SK-N-SH (cell line): ENCODE data around the gene MPC1. TPM values are rescaled to one million over a fixed set of nuclear protein-coding genes. Genes with fewer than 3 reads are reported as not detected.

Experiments
- CTCF ChIA-PET: fragments of 300-600, 350-600 bp; formaldehyde crosslinking; extraction: SDS; loops from one replicate; lab custom pipeline; 2021; lab: Yijun Ruan, JAX
- POLR2A ChIA-PET: fragments of 350-600 bp; sonication (Branson Sonifier 250); formaldehyde crosslinking; extraction: SDS; loops from one replicate; lab custom pipeline; 2020; ENCODE audit warnings: antibody characterized with exemption, inconsistent platforms; lab: Yijun Ruan, JAX
- DNase-seq: peaks from one replicate; pipeline ENCODE4 v3.0.0; 2012
- H2AFZ ChIP-seq: fragments of 200-600 bp; sonication (generic); 2 replicates; pipeline ENCODE4 v1.8.1; 2016; ENCODE audit warnings: antibody characterized with exemption, mild to moderate bottlenecking, low read depth
- H3F3A ChIP-seq: fragments of 200-600 bp; sonication (generic); replicated peaks from 2 replicates; pipeline ENCODE3; 2016; ENCODE audit warnings: antibody characterized with exemption, mild to moderate bottlenecking; ENCODE audit not compliant: insufficient read depth
- H3K27ac ChIP-seq, 2 experiments: fragments of 200-500 bp in 1 of 2; fragments of 200-600 bp in 1 of 2; sonication (Bioruptor generic) in 1 of 2; sonication (generic), shearing (Covaris generic) in 1 of 2; 2 replicates each; pipeline versions ENCODE4 v1.5.1 to v1.6.1; 2014 to 2016; ENCODE audit warnings: low read depth in 2 of 2, inconsistent platforms in 1 of 2, low read length in 1 of 2, mild to moderate bottlenecking in 1 of 2, mixed read lengths in 1 of 2
- H3K27me3 ChIP-seq: fragments of 200-600 bp; sonication (generic), shearing (Covaris generic); 2 replicates; pipeline ENCODE4 v1.6.1; 2016; ENCODE audit warnings: mixed run types; ENCODE audit not compliant: insufficient read depth
- H3K36me3 ChIP-seq, 2 experiments: fragments of 200-500 bp in 1 of 2; fragments of 200-600 bp in 1 of 2; sonication (Bioruptor generic) in 1 of 2; sonication (generic) in 1 of 2; replicated peaks in 1 of 2; 2 replicates each; pipeline versions ENCODE3 to v1.5.1; 2014 to 2016; ENCODE audit warnings: low read length in 1 of 2, mild to moderate bottlenecking in 1 of 2; ENCODE audit not compliant: insufficient read depth in 2 of 2, control insufficient read depth in 1 of 2
- H3K4me1 ChIP-seq, 2 experiments: fragments of 200-500 bp in 1 of 2; fragments of 200-600 bp in 1 of 2; sonication (Bioruptor generic) in 1 of 2; sonication (generic), shearing (Covaris generic) in 1 of 2; 2 replicates each; pipeline versions ENCODE4 v1.5.1 to v1.6.1; 2014 to 2016; ENCODE audit warnings: low read depth in 1 of 2, low read length in 1 of 2, mixed run types in 1 of 2; ENCODE audit not compliant: insufficient read depth in 2 of 2, control insufficient read depth in 1 of 2
- H3K4me2 ChIP-seq: fragments of 200-600 bp; sonication (generic), shearing (Covaris generic); 2 replicates; pipeline ENCODE4 v1.6.1; 2017; ENCODE audit warnings: mixed run types
- H3K4me3 ChIP-seq, 2 experiments: fragments of 200-500 bp in 1 of 2; fragments of 200-600 bp in 1 of 2; sonication (Bioruptor generic) in 1 of 2; sonication (generic), shearing (Covaris generic) in 1 of 2; 2 replicates each; pipeline versions ENCODE4 v1.5.1 to v1.8.1; 2014 to 2016; ENCODE audit warnings: low read depth in 2 of 2, inconsistent platforms in 1 of 2, low read length in 1 of 2, mild to moderate bottlenecking in 1 of 2, mixed read lengths in 1 of 2, moderate library complexity in 1 of 2
- H3K79me2 ChIP-seq: fragments of 200-600 bp; sonication (generic); 2 replicates; pipeline ENCODE4 v1.8.1; 2017; ENCODE audit warnings: mild to moderate bottlenecking; ENCODE audit not compliant: insufficient read depth
- H3K9ac ChIP-seq: fragments of 200-600 bp; sonication (generic); 2 replicates; pipeline ENCODE4 v1.6.1; 2017; ENCODE audit warnings: mixed run types
- H3K9me2 ChIP-seq: fragments of 200-600 bp; sonication (generic); 2 replicates; pipeline ENCODE4 v1.6.1; 2017; ENCODE audit warnings: mixed run types
- H3K9me3 ChIP-seq: fragments of 200-600 bp; sonication (generic); 2 replicates; pipeline ENCODE4 v1.6.1; 2017; ENCODE audit warnings: mixed run types, mild to moderate bottlenecking, moderate library complexity
- H4K20me1 ChIP-seq: fragments of 200-600 bp; sonication (generic); 2 replicates; pipeline ENCODE4 v1.6.1; 2017; ENCODE audit warnings: mild to moderate bottlenecking, mixed run types; ENCODE audit not compliant: insufficient read depth
- MAX ChIP-seq: IDR thresholded peaks from 2 replicates; pipeline ENCODE4 v1.4.0; 2012; ENCODE audit warnings: low read depth
- NRF1 ChIP-seq: IDR thresholded peaks from 2 replicates; pipeline ENCODE4 v1.6.1; 2012; ENCODE audit warnings: low read depth, mild to moderate bottlenecking, low read length
- PBX3 ChIP-seq: IDR thresholded peaks from 2 replicates; pipeline ENCODE4; 2012
- POLR2AphosphoS5 ChIP-seq: IDR thresholded peaks from 2 replicates; pipeline ENCODE4 v1.6.1; 2012; ENCODE audit warnings: low read depth, low read length
- TAF1 ChIP-seq: IDR thresholded peaks from 2 replicates; pipeline ENCODE4 v1.6.1; 2012; ENCODE audit warnings: low read depth, mild to moderate bottlenecking, low read length, moderate library complexity, borderline replicate concordance
- USF2 ChIP-seq: fragments of 150-350 bp; IDR thresholded peaks from 2 replicates; pipeline ENCODE4 v1.6.1; 2017; ENCODE audit warnings: antibody characterized with exemption, low read length, low read depth, borderline replicate concordance
- ZBTB33 ChIP-seq: IDR thresholded peaks from 2 replicates; pipeline ENCODE4 v1.4.0; 2012; ENCODE audit warnings: low read depth, borderline replicate concordance
- WGBS: methylation state at CpG from one replicate; pipeline ENCODE4 v1.1.6; 2017; ENCODE audit warnings: low lambda C conversion rate; 5-methylcytosine and 5-hydroxymethylcytosine counted together
- polyA plus RNA-seq, 3 experiments: library from polyadenylated mRNA; depleted of rRNA; stranded (reverse); fragments of >200 nt; gene quantifications; 2 replicates each; pipeline ENCODE4 v1.2.3, GENCODE V29; 2012

MPC1 gene
- polyA plus RNA-seq, 1 of the 3 experiments (the other 2 are of a cell fraction): 13.6 TPM

GRCh38 chr6:166361077-166361429, 21.7 kb downstream of the MPC1 start:
- 68% methylated on average over 3 of the region's 3 CpGs for WGBS
- Histone ChIP-seq H2AFZ (no peak overlapping the region), H3K4me1 (peaks cover 2 to 14% of the 10 kb centered on the region in 2 experiments; a peak in 2 of 4 replicates), H3K27ac (no peak overlapping the region), H3K9ac (no peak overlapping the region), H3K9me3 (no peaks in the 10 kb centered on the region), H3K9me2 (no peaks in the 10 kb centered on the region), H4K20me1 (no peaks in the 10 kb centered on the region), H3K36me3 (peaks cover 0 to 11% of the 10 kb centered on the region in 2 experiments), H3K4me3 (no peak overlapping the region), H3K4me2 (no peak overlapping the region), H3K27me3 (no peaks in the 10 kb centered on the region), H3F3A (peaks cover 4% of the 10 kb centered on the region), H3K79me2 (no peaks in the 10 kb centered on the region)
- TF ChIP-seq USF2 (no peak), MAX (no peak), PBX3 (no peak), ZBTB33 (no peak), POLR2AphosphoS5 (no peak), NRF1 (no peak)
- CTCF ChIA-PET: no interaction called here
- DNase-seq: no peak
- POLR2A ChIA-PET: no interaction called here

GRCh38 chr6:166360243-166361076, 22.3 kb downstream of the MPC1 start:
- ChIA-PET POLR2A (no interaction called here), CTCF (interaction anchor here (1.3 kb wide), 1 partner anchor 21 kb away, joined by 5 read pairs; no protein-coding TSS in a partner anchor)
- WGBS: 54% methylated on average over 8 of the region's 8 CpGs
- no peak for DNase-seq
- no peak overlapping the region for H3K27ac ChIP-seq
- H3K36me3 ChIP-seq: peaks cover 0 to 7% of the 10 kb centered on the region in 2 experiments
- H3K9me3 ChIP-seq: no peaks in the 10 kb centered on the region
- H3K4me1 ChIP-seq: peaks cover 2 to 9% of the 10 kb centered on the region in 2 experiments; a peak in 2 of 4 replicates
- no peak overlapping the region for H3K4me2 ChIP-seq
- no peak overlapping the region for H2AFZ ChIP-seq
- H3F3A ChIP-seq: peaks cover 3% of the 10 kb centered on the region
- no peaks in the 10 kb centered on the region for H3K79me2 ChIP-seq
- no peaks in the 10 kb centered on the region for H3K9me2 ChIP-seq
- H3K9ac ChIP-seq: no peak overlapping the region
- no peaks in the 10 kb centered on the region for H4K20me1 ChIP-seq
- H3K27me3 ChIP-seq: no peaks in the 10 kb centered on the region
- H3K4me3 ChIP-seq: no peak overlapping the region
- TF ChIP-seq TAF1: no peak
